Hepatocyte (in vitro differentiated cells): Measurements from ENCODE around the gene ADIRF. TPM values are rescaled to one million over a fixed set of nuclear protein-coding genes. Genes with fewer than 3 reads are reported as not detected.

Experiments used
- DNase-seq: peaks from one replicate; pipeline ENCODE4 v3.0.0-alpha.2; 2016; ENCODE audit warnings: low spot score
- H2AFZ ChIP-seq: fragments of 200-600 bp; sonication (generic); 2 replicates; pipeline ENCODE4 v1.6.0; 2016; ENCODE audit warnings: antibody characterized with exemption, mild to moderate bottlenecking
- H3K27ac ChIP-seq: fragments of 200-600 bp; sonication (generic); 2 replicates; pipeline ENCODE4 v1.5.1; 2016; ENCODE audit warnings: mild to moderate bottlenecking
- H3K27me3 ChIP-seq: fragments of 200-600 bp; sonication (generic); 2 replicates; pipeline ENCODE4 v1.6.1; 2016
- H3K36me3 ChIP-seq: fragments of 200-600 bp; sonication (generic); replicated peaks from 2 replicates; pipeline ENCODE4 v1.5.1; 2016; ENCODE audit warnings: low read depth; ENCODE audit not compliant: insufficient read depth
- H3K4me1 ChIP-seq: fragments of 200-600 bp; sonication (generic); 2 replicates; pipeline ENCODE4 v1.5.1; 2016; ENCODE audit warnings: mild to moderate bottlenecking, moderate library complexity; ENCODE audit not compliant: insufficient read depth
- H3K4me2 ChIP-seq: fragments of 200-600 bp; sonication (generic); 2 replicates; pipeline ENCODE4 v1.6.0; 2016
- H3K4me3 ChIP-seq: fragments of 200-600 bp; sonication (generic); 2 replicates; pipeline ENCODE4 v1.5.1; 2016; ENCODE audit warnings: mild to moderate bottlenecking
- H3K79me2 ChIP-seq: fragments of 200-600 bp; sonication (generic); 2 replicates; pipeline ENCODE4 v1.6.0; 2017; ENCODE audit warnings: mild to moderate bottlenecking
- H3K9me2 ChIP-seq: fragments of 200-600 bp; sonication (generic); replicated peaks from 2 replicates; pipeline ENCODE4 v1.6.0; 2017; ENCODE audit warnings: mild to moderate bottlenecking; ENCODE audit not compliant: insufficient read depth
- H3K9me3 ChIP-seq: fragments of 200-600 bp; sonication (generic); 2 replicates; pipeline ENCODE4 v1.5.1; 2016; ENCODE audit warnings: low read depth, mild to moderate bottlenecking
- H4K20me1 ChIP-seq: fragments of 200-600 bp; sonication (generic); 2 replicates; pipeline ENCODE4 v1.6.0; 2016; ENCODE audit warnings: mild to moderate bottlenecking; ENCODE audit not compliant: insufficient read depth, poor library complexity, severe bottlenecking
- EZH2 ChIP-seq: fragments of 200-600 bp; sonication (generic); IDR thresholded peaks from 2 replicates; pipeline ENCODE4 v1.6.1; 2016; ENCODE audit warnings: antibody characterized with exemption, mild to moderate bottlenecking, borderline replicate concordance
- EZH2phosphoT487 ChIP-seq: fragments of 200-600 bp; sonication (generic); IDR thresholded peaks from one replicate; pipeline ENCODE4 v1.6.1; 2018; ENCODE audit warnings: antibody characterized with exemption, mild to moderate bottlenecking, low read depth, moderate library complexity; ENCODE audit not compliant: unreplicated experiment, severe bottlenecking
- WGBS: methylation state at CpG from one replicate; pipeline ENCODE4 v1.1.6; 2016; ENCODE audit warnings: low lambda C conversion rate; ENCODE audit errors: missing lambda C conversion rate; 5-methylcytosine and 5-hydroxymethylcytosine counted together
- polyA plus RNA-seq: library from polyadenylated mRNA; unstranded; fragments of >200 nt; fragmentation: Nextera tagmentation; extraction: Ambion mirVana; gene quantifications from 2 replicates; pipeline ENCODE4 v1.2.1, GENCODE V29; 2016
- total RNA-seq: library from RNA; depleted of rRNA; stranded (reverse); fragments of >200 nt; gene quantifications from 2 replicates; pipeline ENCODE4 v1.2.3, GENCODE V29; 2014
- TF ChIP-seq, protein P1 (sequence below): fragments of 200-600 bp; sonication (generic); IDR thresholded peaks from 2 replicates; pipeline ENCODE4 v1.5.1; 2016; ENCODE audit warnings: antibody characterized with exemption, mild to moderate bottlenecking; ENCODE audit not compliant: poor library complexity

The ADIRF gene
- total and polyA plus RNA-seq, 2 experiments from 2014 or later, result not detected

DNA sequence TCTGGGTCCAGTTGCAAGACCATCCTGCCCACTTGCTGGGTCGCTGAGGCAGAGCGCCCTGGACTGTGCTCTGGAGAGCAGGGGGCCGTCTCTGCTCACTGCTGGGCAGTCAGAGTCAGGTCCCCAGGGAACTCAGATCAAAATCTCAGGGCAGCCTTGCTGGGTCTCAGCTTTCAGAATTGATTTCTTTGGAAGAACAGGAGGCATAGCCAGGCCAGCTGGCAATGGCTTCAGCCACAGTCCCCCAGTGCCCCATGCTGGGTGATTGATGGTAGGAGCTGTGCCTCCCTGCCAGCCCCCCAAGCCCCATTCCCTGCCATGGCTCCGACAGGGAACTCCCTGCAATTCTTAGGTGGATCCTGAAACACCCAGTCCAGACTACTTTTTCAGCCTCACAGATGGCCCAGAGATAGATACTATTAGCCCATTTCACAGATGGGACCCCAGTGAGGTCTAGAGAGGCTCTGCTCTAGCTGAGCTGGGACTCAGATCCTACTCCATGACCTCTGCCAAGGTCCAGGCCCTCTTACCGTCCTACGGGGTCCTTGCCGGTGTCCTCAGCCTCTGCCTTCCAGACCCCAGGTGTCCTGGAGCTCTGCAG lies 11.3 kb upstream of the ADIRF start:
- Histone ChIP-seq H3K9me2 (no peaks in the 10 kb centered on the region), H3K79me2 (no peaks in the 10 kb centered on the region), H3K9me3 (no peaks in the 10 kb centered on the region), H3K4me1 (peaks cover 35% of the 10 kb centered on the region), H2AFZ (no peak overlapping the region), H3K36me3 (no peaks in the 10 kb centered on the region), H3K27me3 (no peaks in the 10 kb centered on the region), H3K27ac (no peak overlapping the region), H4K20me1 (no peaks in the 10 kb centered on the region), H3K4me2 (no peak overlapping the region), H3K4me3 (no peak overlapping the region)
- 91% methylated on average over 7 of the region's 7 CpGs for WGBS
- no peak for DNase-seq
- TF ChIP-seq, protein P1, sequence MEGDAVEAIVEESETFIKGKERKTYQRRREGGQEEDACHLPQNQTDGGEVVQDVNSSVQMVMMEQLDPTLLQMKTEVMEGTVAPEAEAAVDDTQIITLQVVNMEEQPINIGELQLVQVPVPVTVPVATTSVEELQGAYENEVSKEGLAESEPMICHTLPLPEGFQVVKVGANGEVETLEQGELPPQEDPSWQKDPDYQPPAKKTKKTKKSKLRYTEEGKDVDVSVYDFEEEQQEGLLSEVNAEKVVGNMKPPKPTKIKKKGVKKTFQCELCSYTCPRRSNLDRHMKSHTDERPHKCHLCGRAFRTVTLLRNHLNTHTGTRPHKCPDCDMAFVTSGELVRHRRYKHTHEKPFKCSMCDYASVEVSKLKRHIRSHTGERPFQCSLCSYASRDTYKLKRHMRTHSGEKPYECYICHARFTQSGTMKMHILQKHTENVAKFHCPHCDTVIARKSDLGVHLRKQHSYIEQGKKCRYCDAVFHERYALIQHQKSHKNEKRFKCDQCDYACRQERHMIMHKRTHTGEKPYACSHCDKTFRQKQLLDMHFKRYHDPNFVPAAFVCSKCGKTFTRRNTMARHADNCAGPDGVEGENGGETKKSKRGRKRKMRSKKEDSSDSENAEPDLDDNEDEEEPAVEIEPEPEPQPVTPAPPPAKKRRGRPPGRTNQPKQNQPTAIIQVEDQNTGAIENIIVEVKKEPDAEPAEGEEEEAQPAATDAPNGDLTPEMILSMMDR, result no peak
- no peak for TF ChIP-seq EZH2
- TF ChIP-seq EZH2phosphoT487, result no peak

DNA sequence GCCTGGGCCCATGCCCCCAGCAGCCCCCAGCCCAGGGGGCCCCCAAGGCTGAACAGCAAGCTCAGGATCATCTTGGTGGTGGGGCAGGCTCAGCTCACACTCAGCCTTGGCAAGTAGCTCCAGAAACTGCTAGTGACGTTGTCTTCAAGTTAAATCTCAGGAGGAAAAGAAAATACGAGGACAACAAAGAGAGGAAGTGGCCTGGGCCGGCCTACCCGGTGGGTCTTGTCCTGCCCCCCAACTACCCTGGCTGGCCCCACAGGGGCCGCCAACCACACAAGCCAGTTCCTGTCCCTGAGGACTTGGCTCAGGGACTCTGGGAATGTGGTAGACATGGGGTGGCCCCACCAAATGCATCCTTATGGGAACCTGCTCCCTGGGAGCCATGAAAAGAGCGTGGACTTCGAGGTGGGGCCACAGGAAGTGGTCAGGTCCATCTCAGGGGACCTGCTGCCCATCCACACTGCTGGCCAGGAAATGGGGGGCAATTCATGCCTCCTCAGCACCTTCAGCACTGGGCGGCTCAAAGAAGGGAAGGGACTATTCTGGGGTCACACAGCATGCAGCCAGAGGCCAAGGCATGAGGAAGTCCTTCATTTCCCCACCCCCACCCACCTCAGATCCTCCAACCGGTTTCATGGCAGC lies 10.7 kb upstream of the ADIRF start, which contains the start of gene MMRN2:
TSS of gene MMRN2 (minus strand) at position 145 of the 645 bp plus-strand sequence. CDS start at position 71, 74 bp downstream.
- Histone ChIP-seq H3K79me2 (no peaks in the 10 kb centered on the region), H3K36me3 (no peaks in the 10 kb centered on the region), H3K9me3 (no peaks in the 10 kb centered on the region), H2AFZ (no peak within 1 kb of the TSS), H3K27me3 (no peaks in the 10 kb centered on the region), H3K27ac (no peak within 1 kb of the TSS), H3K9me2 (no peaks in the 10 kb centered on the region), H4K20me1 (no peaks in the 10 kb centered on the region), H3K4me2 (peak within 1 kb of the TSS; percentile 56), H3K4me1 (peaks cover 35% of the 10 kb centered on the region), H3K4me3 (no peak within 1 kb of the TSS)
- TF ChIP-seq EZH2, result no peak
- TF ChIP-seq, protein P1, result no peak
- no peak for TF ChIP-seq EZH2phosphoT487
- 81% methylated on average over 9 of the region's 9 CpGs for WGBS
- DNase-seq, result no peak

- 68% methylated on average over 21 of the region's 22 CpGs for WGBS
- Histone ChIP-seq H2AFZ (no peak within 1 kb of the TSS), H4K20me1 (no peaks in the 10 kb centered on the region), H3K4me3 (no peak within 1 kb of the TSS), H3K9me2 (no peaks in the 10 kb centered on the region), H3K36me3 (no peaks in the 10 kb centered on the region), H3K4me1 (peaks cover 35% of the 10 kb centered on the region), H3K27ac (peak within 1 kb of the TSS; percentile 37), H3K4me2 (peak within 1 kb of the TSS; percentile 56), H3K27me3 (no peaks in the 10 kb centered on the region), H3K9me3 (no peaks in the 10 kb centered on the region), H3K79me2 (no peaks in the 10 kb centered on the region)
- TF ChIP-seq, protein P1, result no peak
- TF ChIP-seq EZH2 (no peak), EZH2phosphoT487 (no peak)
- no peak for DNase-seq
Measured at GRCh38 chr10:86958116-86958900, 10.0 kb upstream of the ADIRF start, which contains the start of gene SNCG. TSS of gene SNCG (plus strand) at chr10:86958599. CDS start at chr10:86958698, 99 bp downstream.
